Right hindlimb (tissue), 1 donor: ENCODE results near the gene BCOR.
A peak's percentile ranks its signal among the peaks of the same experiment; 100 is the strongest.

Source experiments
- DNase-seq: peaks from one replicate; pipeline ENCODE4 v3.0.0-alpha.2; 2018

Gene BCOR

DNA sequence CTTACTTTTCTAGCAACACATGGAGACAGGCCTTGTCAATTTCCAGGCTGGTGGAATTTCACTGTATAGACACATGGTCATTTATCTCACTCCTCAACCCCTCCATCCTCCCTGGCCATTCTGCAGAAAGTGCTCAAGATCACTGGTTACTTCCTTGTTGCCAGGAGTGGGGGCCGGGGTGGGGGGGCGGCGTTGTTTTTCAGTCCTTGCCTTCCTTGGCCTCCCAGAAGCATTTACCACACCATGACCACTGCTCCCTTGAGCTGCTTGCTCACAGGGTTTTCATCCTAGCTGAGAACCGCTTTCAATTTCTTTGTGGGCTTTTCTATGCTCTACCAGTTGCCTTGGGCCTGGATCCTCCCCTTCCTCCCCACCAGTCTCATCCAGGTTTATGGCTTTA lies 14.1 kb upstream of the BCOR start:
- no peak for DNase-seq

DNA sequence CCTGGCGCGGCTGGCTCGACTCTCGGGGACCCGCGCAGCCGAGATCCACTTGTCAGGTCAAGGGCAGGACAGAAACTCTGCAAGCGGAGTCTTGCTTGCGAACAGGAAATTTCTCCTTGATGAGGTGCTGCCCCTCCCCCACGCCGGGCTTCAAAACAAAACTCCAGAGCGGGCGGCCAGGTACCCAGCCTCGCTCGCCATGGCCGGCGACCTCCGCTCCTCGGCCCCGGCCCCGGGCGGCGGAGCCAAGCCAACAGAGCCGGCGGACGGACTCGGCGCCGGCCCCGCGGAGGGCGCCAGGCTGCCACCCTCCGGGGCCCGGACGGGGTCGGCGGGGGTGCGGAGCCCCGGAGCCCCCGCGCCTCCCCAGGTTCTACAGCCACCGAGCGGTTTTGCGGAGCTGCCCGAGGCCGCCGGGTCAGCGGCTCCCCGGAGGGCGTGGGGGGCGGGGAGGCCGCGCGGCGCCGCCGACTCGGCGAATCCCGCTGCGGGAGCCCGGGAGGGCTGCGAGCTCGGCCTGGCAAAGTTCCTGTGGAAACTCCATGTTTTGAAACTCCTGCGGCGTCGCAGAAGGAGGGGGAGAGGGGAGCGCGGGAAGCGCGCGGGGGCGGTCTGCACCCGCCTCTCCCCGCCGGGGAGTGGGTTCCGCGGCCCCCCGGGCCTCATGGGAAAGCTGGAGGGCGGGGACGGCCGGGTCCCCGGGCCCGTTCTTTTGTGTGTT lies 11.7 kb upstream of the BCOR start:
- peak; percentile 61 for DNase-seq

DNA sequence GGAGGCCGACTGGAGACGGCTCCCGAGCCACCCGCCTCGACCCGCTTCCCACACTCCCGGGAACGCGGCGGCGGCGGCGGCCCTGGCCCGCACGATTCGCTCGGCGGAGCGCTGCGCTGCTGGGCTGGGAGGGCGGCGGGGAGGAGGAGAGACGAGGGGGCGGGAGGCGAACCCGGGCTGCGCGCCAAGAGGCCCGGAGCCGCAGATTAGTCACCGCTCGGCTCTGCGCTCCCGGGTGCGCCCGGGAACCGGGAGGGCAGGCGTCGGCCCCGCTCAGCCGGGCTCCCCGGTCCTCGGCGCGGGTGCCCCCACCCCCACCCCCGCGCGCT lies 11.2 kb upstream of the BCOR start:
- DNase-seq = peak; percentile 78

DNA sequence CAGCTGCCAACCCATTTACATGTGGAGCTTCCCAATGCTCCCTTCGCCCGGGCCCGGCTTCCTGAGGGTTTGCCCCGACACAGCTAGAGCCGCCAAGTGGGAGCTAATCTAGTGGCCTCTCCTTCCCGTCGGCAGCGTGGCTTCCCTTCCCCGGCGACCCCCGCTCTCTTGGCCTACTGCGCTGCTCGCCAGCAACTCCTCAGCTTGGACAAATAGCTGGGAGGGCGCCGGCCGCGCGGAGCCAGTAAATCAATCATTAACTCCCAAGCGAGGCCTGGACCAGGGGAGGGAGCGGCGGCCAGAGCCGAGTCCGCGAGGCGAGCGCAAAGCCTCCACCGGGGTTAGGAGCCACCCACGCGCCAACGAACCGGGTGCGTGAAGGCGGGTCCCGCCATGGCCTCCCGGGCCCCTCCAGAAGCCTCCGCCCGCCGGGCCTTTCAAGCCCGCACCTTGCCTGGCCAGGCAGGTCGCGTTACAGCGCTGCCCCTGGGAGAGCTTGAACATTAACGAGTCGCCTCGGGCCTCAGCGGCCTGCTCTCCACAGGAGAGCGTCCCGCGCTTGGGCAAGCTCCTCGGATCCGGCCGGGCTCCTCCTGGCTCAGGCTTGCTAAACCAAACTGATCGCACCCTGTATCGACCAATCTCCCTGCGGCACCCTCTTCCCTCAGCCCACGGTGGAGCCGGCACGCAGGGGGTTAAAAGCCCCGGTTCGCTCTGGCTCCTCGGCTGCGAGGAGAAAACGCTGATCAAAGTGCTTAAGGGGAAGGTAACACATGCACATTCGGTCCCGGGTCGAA lies 10.6 kb upstream of the BCOR start:
- DNase-seq = peak; percentile 44

DNA sequence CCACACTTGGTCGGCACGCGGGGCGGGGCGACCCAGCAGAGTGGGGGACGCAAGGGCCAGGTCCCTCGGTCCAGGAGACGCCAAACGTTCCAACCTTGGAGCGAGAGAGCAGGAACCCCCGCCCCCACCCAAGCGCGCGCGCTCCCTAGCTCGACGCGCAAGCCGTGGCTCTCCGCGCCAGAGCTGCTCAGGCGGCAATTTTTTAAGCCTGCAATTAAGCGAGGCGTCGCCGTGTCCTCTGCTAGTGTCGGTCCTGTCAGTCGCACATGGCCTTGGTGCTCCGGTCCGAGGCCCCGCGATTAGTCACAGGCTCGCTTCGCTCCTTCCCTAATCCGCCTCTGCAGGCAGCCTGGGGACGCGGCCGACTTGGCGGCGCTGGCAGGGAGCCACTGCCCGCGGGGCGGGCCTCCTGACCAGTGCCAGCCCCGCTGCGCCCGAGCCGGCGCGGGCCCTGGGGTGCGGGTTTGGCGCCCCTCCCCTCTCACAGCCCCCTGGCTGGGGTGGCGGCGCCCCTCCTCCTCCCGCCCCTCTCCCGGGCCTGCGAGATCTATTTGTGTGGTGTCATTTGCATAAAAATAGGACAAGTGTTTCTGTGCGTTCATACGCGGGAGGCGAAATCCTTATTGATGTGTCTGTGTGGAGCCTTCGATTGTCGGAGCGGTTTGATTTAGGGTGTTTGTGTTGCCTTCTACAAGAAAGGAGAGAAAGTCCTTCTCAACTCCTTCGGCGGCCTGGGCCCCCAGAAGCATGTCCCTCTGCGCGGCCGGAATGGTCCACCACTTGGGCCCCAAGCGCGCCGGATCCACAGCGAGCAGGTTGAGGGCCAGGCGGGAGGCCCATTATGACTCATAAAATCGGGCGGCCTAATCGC lies 9.8 kb upstream of the BCOR start:
- DNase-seq = peak; percentile 58

DNA sequence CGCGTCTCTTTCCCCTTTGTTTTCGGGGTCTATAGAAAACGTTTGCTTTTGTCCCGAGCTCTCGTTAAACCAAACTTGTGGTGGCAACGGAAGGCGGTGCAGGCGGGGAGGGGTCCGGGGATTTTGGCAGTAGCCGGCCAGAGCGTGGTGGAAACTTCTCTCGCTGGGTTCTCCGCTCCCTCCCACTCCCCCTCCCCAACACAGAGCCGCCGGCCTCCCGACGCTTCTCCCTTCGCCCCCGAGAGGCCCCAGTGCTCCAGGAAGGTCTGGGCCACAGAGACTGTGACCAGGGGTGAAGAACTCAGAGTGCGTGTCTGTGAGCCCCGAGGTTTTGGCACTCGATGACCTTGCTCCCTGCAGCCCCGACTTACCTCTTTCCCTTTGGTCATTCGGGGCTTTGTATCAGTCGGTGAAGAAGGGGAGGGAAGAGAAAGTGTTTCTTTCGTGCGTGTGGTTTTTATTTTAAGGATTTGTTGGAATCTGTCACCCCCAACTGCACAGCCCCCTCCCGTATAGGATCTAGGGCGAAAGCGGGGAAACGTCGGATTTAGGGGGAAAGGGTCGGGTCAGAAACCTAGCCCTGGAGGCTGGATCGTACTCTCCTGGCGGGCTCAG lies 9.0 kb upstream of the BCOR start:
- DNase-seq = no peak

DNA sequence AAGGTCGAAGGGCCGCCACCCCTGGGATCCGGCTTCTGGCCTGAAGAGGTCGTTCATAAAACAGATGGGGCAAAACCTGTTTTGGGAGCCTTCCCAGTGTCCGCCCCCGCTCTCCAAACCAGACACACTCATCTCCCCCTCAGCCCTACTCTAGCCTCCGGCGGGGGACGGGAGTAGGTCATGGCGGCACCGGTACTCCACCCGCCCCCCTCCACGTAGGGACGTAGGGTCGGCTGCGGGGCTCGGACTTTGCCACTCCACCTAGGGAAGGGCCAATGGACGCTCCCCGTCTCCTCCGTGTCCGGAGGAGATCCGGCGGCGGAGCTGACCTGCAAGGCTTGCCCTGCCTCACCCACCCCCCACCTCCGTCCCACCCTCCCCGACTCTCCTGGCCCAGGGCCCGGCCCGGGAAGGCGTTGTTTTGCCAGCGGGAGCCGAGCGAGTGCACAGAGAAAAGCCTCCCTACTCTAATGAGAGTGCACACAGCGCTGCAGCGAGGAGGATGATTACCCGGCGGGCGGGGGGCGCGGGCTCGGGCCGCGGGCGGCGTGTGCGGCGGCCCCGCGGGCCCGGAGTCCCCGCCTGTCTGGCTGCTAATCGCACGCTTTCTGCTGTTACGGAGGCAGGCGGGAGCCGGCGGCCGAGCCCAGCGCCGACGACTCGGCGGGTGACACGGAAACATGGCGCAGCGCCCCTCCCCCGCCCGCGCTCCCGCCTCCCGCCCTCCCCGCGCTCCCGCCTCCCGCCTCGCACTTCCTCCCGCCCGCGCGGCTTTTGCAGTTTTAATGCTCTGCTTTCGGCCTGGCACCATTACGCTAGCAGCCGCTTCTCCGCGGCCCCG lies 8.3 kb upstream of the BCOR start:
- peak; percentile 78 for DNase-seq

DNA sequence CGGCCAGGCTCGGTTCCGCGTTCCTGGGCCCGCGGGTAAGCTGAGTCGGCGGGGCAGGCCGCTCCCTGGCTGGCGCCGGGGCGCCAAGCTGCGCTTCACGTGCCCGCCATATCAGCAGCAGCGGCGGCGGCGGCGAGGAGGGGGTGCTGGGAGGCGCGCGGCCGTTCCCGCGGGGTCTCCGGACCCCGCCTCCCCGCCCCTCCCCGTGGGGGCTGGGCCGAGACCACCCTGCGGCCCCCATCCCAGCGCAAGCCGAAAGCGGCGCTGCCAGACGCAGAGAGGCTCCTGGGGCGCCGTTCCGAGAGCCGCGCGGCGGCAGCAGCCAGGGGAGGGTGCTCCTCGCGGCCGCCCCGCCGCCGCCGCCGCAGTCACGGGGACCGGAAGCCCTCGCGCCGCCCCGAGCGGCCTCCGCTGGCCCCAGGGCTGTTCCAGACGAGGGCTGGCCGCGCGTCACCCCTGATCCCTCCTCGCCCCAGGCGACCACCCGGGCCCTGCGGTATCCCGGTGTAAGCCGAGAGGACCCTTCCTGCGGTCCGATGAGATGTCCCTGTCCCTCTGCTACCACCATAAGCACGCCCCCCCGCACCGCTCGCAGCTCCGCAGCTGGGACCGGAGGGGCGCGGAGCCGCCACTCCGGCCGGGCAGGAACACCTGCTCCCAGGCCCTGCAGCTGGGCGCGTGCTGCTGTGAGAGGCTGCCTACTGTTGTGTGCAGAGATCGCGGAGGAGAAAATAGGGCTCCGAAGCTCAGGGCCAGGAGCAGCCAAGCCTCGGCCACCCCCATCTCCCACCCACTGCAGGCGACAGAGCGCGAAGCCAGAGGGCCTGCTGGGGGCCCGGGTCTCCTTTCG lies 7.5 kb upstream of the BCOR start:
- DNase-seq = peak; percentile 54

DNA sequence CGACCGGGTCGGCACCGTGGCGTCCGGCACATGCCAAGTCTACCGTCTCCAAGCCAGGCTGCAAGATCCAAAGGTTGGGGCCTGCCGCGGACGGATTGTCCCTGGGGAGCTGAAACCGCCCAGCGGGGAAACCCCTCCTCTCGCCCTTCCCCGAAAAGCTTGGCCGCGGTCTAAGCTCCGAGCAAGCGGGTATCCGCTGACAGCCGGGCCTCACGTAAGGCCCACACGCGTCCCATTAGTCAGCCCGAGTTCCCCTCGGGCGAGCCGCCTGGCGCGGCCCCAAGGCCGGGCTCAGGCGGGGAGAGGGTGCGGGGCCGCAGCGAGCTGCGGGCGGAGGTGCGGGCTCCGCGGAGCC lies 6.8 kb upstream of the BCOR start:
- peak; percentile 55 for DNase-seq

DNA sequence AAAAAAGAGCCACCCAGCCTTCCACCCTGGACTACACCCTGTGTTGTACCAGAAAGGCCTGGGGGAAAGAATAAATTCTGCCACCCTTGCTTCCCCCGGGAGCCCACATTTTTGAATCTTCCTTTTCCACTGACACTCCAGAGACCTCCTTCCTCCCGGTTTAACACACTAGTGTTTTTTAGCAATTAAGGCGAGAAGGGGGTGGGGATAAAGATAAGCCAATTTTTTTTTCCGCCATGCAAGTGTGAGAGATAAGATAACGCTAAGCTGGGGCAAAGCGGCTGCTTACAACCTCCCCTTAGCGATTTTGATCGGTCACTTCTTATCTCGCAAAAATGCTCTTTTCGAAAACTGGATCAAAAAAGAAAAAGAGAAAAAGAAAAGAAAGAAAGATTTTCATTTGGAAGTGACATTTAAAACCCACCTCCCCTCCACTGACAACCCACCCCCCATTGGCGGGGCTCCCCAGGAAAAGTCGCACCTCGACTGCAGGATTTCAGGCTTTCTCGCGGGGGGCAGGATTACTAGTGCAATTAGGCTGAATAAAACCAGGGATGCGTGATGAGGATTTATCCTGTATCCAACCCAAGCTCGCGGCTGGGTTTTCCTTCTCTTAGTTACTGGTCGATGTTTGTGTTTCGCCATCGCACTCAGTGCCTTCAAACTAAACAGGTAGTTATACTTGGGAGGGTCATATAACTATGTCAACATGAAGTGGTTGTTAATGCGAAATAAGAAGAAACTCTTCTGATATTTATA lies 6.0 kb upstream of the BCOR start:
- DNase-seq = no peak

DNA sequence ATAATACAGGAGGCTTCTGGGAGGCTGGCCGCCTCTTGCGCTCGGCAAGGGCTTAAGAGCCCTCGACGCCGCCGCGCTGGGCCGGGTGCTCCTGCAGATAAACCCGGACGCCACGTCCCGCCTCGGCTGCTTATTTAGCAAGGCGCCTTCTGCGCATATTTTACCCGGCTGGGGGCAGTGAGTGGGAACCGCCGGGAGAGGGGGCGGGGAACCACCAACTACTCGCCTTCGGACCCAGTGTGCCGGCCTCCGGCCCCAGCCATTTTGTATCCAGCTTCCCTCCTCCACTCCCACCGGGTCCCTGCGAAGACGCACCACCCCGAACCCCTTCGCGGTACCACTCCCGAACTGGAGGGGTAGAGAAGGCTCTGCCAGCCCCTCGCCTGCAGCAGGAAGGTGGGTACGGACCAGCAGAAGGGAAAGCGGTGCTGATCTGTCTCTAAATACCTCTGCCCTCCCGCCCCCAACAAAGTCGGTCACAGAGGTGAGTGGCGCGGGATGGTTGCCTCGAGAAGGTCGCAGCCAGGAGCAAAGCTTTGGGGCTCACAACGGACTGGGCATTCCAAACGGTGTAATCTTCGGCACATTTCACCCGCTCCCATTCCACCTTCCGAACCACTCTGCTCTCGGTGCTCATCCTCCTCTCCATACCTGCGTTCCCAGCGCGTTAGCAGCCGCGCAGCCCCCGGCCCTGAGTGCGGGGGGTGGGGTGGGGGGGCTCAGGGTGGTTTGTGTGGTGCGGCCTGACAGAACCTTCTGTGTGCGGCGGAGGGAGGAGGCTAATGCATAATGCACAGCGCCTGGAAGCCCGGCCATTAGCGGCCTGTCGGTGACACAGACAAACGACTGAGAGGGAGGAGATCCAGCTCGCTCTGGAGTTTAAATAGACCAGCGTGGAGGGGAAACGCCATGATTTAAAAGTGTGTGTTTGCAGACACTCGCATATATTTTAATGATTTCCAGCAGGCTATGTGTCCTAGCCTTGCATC lies 4.9 kb upstream of the BCOR start:
- DNase-seq = no peak

DNA sequence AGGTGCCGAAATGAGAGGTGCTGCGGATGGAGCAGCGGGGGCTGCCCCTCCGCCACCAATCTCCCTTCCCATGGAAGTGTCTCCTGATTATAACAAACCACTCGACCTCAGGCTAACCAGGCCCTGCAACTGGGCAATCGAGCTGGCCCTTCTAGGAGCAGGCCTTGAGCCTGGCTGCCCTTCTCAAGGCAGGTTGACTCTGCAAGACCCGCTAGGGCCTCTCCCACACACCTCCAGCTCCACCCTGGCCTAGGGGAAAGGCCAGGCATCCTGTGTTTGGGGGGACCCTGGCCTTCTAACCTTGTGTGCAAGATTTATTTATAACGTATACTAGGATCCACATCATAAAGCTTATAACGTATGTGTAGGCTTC lies 3.7 kb upstream of the BCOR start:
- DNase-seq = no peak

DNA sequence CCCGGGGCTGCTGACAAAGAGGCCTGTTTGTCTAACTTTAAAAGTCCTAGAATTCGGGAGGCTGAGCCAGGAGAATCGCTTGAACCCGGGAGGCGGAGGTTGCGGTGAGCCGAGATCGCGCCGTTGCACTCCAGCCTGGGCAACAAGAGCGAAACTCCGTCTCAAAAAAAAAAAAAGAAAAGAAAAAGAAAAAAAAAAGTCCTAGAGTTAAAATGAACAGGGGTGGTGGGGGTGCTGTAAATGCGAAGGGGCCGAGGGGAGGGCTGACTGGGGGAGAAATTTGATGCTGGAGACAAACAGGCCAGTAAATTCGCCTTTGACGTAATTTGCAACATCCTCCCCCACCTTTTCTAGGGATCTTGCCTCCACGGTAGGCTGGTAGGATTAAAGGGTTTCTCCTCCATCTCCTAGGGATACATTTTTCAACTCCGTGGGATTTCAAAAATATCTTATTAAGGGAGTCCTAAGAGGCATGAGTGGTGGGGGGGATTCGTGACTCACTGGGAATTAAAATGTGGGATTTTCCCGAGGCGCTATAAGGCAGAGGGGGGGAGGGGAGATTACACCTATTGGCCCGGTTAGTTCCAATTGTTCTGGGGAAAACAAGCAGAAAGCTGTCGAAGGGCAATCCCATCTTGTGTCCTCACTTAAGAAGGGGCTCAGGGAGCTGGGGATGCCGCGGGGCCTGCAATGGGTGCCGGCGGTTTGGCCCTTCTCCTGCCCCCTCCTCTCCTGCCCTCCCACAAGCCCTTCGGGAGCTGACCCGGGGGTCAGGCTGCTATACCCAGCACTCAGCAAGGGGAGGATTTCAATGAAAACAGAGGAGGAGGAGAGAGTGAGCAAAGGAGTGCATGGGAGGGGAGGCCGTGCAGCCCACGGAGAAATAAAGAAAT lies 3.0 kb upstream of the BCOR start:
- no peak for DNase-seq

DNA sequence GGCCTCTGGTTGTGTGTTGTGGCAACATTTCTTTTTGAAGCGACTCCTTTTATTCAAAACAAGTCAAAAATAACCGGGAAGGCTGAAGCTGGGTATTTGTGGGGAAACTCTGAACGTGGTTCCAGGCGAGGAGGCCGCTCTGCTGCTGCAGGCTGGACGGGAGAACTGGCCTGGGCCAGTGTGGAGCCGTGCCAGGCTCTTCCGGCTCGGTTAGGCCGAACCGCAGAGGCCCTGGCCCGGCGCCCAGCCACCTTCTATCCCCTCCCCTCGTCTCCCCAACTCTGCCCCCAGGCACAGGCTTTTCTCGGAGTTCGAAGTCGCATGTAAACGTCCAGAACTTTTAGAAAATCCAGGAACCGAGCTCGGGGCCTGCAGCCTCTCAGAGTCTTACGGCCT lies 2.4 kb upstream of the BCOR start:
- DNase-seq = no peak

DNA sequence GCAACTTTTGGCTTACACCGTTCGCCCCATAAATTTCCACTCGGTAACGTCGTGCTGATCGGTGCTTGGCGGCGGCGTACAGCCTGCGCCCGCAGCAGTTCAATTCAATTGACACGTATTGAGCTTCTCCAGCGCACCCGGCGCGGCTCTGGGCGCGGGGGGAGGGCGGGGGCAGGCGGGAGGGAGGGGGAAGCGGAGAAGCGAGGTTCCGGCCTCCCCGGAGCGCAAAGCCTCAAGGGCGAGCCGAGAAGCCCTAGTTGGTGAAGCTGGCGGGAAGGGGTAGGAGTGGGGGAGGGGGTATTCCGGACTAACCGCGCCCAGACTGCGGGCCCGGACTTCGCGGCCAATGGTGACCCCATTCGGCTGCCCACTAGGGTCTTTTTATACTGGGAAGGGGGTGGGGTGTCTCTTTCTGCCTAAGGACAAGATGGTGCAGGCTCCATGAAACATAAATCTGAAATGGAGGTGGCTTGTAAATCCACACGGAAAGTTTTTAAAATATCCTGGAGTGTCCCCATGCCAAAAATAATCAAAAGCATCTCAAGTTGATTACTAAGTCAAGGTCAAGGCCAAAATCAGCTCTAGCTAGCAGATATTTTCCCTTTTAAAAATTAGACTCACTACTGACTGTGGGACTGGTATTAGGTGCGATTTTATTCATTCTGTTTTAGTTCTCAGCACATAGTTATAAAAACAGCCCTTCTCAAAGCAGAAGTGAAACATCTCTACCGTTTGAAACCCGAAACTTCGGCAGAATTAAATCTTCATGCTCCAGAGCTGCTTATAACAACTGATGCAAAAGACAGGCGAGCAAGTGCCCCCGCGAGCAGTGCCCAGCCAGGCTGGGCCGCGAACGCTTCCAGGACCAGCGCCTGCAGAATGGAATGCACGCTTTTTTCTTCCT lies 1.5 kb upstream of the BCOR start:
- DNase-seq = peak; percentile 59

DNA sequence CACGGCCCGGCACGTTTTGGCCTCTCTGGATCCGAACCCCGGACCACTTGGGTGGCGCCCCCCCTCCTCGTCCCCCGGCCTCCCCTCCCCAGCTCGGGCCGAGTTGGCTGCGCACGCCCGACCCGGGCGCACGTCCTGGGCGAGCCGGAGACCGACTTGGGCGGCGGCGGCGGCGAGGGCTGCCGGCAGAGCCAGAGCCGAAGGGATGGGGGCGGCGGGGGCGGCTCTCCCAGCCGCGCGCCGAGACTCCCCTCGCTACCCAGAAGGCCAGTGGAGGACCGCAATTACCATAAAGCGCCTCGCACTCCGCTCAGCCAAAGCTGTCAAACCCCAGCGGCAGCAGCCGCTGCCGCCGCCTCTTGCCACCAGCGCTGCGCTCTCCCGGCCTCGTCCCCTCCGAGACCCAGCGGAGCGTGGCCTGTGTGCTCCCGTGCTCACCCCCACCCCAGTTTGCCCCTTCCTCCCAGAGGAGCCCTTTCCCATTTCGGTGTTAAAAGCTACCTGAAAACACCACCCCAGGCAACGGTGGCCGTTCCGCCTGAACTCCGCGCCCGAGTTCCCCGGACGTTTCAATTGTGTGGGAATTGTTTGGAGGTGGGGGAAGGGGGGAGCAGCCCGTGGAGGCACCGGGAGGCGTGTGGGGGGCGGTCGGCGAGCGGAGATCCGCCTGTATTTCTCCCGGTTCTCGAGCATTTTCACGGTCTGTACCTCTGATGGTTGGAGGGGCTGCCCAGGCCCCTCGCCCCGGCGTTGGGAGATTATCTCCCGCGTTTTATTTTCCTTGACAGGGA lies 701 bp upstream of the BCOR start:
- DNase-seq = peak; percentile 78
